ENCODE results near the gene ABCG4.
"Not testable (repeated sequence)": the region's sequence is repeated elsewhere in the genome, so short reads cannot be mapped to it uniquely, and the experiment has no call there.

ABCG4 gene

GRCh38 chr11:119181677-119182412, 33.0 kb downstream of the ABCG4 start:
- no peak for DNase-seq (ENCODE audit: low read depth in 2 of 2)

GRCh38 chr11:119184399-119184798, 35.5 kb downstream of the ABCG4 start:
- not testable (repeated sequence) for DNase-seq (ENCODE audit: low read depth in 2 of 2)

GRCh38 chr11:119185981-119186634, 37.3 kb downstream of the ABCG4 start:
- no peak for DNase-seq (ENCODE audit: low read depth in 2 of 2)

GRCh38 chr11:119187123-119187892, 38.5 kb downstream of the ABCG4 start:
- no peak for DNase-seq (ENCODE audit: low read depth in 2 of 2)

GRCh38 chr11:119188067-119188466, 39.2 kb downstream of the ABCG4 start:
- DNase-seq (ENCODE audit: low read depth in 2 of 2) = no peak

- no peak for DNase-seq (ENCODE audit: low read depth in 2 of 2)
These were observed 40.0 kb downstream of the ABCG4 start for GRCh38 chr11:119188887-119189286.

- no peak for DNase-seq (ENCODE audit: low read depth in 2 of 2)
These were observed 40.5 kb downstream of the ABCG4 start for GRCh38 chr11:119189393-119189792.

GRCh38 chr11:119190531-119190930, 41.7 kb downstream of the ABCG4 start:
- no peak for DNase-seq (ENCODE audit: low read depth in 2 of 2)

- not testable (repeated sequence) for DNase-seq (ENCODE audit: low read depth in 2 of 2)
These were observed 42.4 kb downstream of the ABCG4 start for GRCh38 chr11:119191265-119191664.

- DNase-seq (ENCODE audit: low read depth in 2 of 2) = no peak
These were observed 43.3 kb downstream of the ABCG4 start for GRCh38 chr11:119192111-119192510.

- no peak for DNase-seq (ENCODE audit: low read depth in 2 of 2)
These were observed 44.1 kb downstream of the ABCG4 start for GRCh38 chr11:119193001-119193400.

- DNase-seq (ENCODE audit: low read depth in 2 of 2) = no peak
These were observed 44.8 kb downstream of the ABCG4 start for GRCh38 chr11:119193626-119194025.

- DNase-seq (ENCODE audit: low read depth in 2 of 2) = no peak
These were observed 46.1 kb downstream of the ABCG4 start for GRCh38 chr11:119194811-119195440.

GRCh38 chr11:119195680-119196079, 46.8 kb downstream of the ABCG4 start:
- no peak for DNase-seq (ENCODE audit: low read depth in 2 of 2)

- peak; percentile 43 to 51 for DNase-seq (ENCODE audit: low read depth in 2 of 2)
These were observed 48.1 kb downstream of the ABCG4 start for GRCh38 chr11:119196833-119197483.

GRCh38 chr11:119198925-119199324, 50.1 kb downstream of the ABCG4 start:
- no peak for DNase-seq (ENCODE audit: low read depth in 2 of 2)

- DNase-seq (ENCODE audit: low read depth in 2 of 2) = not testable (repeated sequence)
These were observed 52.4 kb downstream of the ABCG4 start for GRCh38 chr11:119201236-119201635.

- no peak for DNase-seq (ENCODE audit: low read depth in 2 of 2)
These were observed 53.7 kb downstream of the ABCG4 start for GRCh38 chr11:119202554-119202953.

GRCh38 chr11:119204066-119204465, 55.2 kb downstream of the ABCG4 start:
- DNase-seq (ENCODE audit: low read depth in 2 of 2) = no peak

- no peak for DNase-seq (ENCODE audit: low read depth in 2 of 2)
These were observed 56.2 kb downstream of the ABCG4 start for GRCh38 chr11:119205080-119205479.
